GM04503 (cell line): ENCODE data around the gene SLC2A11.
A peak's percentile ranks its signal among the peaks of the same experiment; 100 is the strongest.

ENCODE experiments used
- DNase-seq: peaks from one replicate; pipeline ENCODE4 v3.0.0-alpha.2; 2012; ENCODE audit warnings: low read depth

Gene SLC2A11

GRCh38 chr22:23857606-23858483 lies at the start of gene SLC2A11:
Gene SLC2A11, plus strand, starts transcription at chr22:23857875. Its CDS starts 125 bp downstream, at chr22:23858000.
- DNase-seq, result peak; percentile 80

GRCh38 chr22:23812378-23812777 lies 45.3 kb upstream of the SLC2A11 start:
- no peak for DNase-seq

GRCh38 chr22:23815541-23816155 lies 42.0 kb upstream of the SLC2A11 start:
- no peak for DNase-seq

GRCh38 chr22:23816156-23816976 lies 41.3 kb upstream of the SLC2A11 start:
- no peak for DNase-seq

GRCh38 chr22:23817146-23817545 lies 40.5 kb upstream of the SLC2A11 start:
- no peak for DNase-seq

GRCh38 chr22:23818541-23818940 lies 39.1 kb upstream of the SLC2A11 start:
- DNase-seq, result no peak

GRCh38 chr22:23820748-23821211 lies 36.9 kb upstream of the SLC2A11 start:
- DNase-seq, result no peak

- DNase-seq, result no peak
Observed at GRCh38 chr22:23822101-23822671, 35.5 kb upstream of the SLC2A11 start.

- DNase-seq, result no peak
Observed at GRCh38 chr22:23823331-23823791, 34.3 kb upstream of the SLC2A11 start.

- no peak for DNase-seq
Observed at GRCh38 chr22:23824476-23825245, 33.0 kb upstream of the SLC2A11 start.

- DNase-seq, result no peak
Observed at GRCh38 chr22:23825246-23825905, 32.3 kb upstream of the SLC2A11 start.

GRCh38 chr22:23826510-23827350 lies 30.9 kb upstream of the SLC2A11 start:
- peak; percentile 76 for DNase-seq

- no peak for DNase-seq
Observed at GRCh38 chr22:23827351-23827995, 30.2 kb upstream of the SLC2A11 start.

GRCh38 chr22:23828800-23829680 lies 28.6 kb upstream of the SLC2A11 start:
- no peak for DNase-seq

- peak; percentile 91 for DNase-seq
Observed at GRCh38 chr22:23829845-23830372, 27.8 kb upstream of the SLC2A11 start.

- DNase-seq, result no peak
Observed at GRCh38 chr22:23831261-23831660, 26.4 kb upstream of the SLC2A11 start.

- no peak for DNase-seq
Observed at GRCh38 chr22:23831781-23832180, 25.9 kb upstream of the SLC2A11 start.
